ENCODE data around the gene C19orf73. TPM values are rescaled to one million over a fixed set of nuclear protein-coding genes. Genes with fewer than 3 reads are reported as not detected.

Gene C19orf73
- total and polyA plus RNA-seq, 9 of the 15 experiments (the other 6 are each of a cell fraction or from before 2014, with no cell fraction given), result 0.08 to 7.4 (median 1.4) TPM

GRCh38 chr19:49119411-49120324 lies 725 bp upstream of the C19orf73 start, which contains the start of gene PPFIA3 (continued):
- TF ChIP-seq, protein P1, sequence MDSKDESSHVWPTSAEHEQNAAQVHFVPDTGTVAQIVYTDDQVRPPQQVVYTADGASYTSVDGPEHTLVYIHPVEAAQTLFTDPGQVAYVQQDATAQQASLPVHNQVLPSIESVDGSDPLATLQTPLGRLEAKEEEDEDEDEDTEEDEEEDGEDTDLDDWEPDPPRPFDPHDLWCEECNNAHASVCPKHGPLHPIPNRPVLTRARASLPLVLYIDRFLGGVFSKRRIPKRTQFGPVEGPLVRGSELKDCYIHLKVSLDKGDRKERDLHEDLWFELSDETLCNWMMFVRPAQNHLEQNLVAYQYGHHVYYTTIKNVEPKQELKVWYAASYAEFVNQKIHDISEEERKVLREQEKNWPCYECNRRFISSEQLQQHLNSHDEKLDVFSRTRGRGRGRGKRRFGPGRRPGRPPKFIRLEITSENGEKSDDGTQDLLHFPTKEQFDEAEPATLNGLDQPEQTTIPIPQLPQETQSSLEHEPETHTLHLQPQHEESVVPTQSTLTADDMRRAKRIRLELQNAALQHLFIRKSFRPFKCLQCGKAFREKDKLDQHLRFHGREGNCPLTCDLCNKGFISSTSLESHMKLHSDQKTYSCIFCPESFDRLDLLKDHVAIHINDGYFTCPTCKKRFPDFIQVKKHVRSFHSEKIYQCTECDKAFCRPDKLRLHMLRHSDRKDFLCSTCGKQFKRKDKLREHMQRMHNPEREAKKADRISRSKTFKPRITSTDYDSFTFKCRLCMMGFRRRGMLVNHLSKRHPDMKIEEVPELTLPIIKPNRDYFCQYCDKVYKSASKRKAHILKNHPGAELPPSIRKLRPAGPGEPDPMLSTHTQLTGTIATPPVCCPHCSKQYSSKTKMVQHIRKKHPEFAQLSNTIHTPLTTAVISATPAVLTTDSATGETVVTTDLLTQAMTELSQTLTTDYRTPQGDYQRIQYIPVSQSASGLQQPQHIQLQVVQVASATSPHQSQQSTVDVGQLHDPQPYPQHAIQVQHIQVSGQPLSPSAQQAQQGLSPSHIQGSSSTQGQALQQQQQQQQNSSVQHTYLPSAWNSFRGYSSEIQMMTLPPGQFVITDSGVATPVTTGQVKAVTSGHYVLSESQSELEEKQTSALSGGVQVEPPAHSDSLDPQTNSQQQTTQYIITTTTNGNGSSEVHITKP (IDR thresholded peaks at IDR 0.05; ENCODE audit: partially characterized antibody), result peak; percentile 9
- TF ChIP-seq, protein P2, sequence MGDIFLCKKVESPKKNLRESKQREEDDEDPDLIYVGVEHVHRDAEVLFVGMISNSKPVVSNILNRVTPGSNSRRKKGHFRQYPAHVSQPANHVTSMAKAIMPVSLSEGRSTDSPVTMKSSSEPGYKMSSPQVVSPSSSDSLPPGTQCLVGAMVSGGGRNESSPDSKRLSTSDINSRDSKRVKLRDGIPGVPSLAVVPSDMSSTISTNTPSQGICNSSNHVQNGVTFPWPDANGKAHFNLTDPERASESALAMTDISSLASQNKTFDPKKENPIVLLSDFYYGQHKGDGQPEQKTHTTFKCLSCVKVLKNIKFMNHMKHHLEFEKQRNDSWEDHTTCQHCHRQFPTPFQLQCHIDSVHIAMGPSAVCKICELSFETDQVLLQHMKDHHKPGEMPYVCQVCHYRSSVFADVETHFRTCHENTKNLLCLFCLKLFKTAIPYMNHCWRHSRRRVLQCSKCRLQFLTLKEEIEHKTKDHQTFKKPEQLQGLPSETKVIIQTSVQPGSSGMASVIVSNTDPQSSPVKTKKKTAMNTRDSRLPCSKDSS (IDR thresholded peaks at IDR 0.05; ENCODE audit: low read depth, partially characterized antibody), result no peak
- TF ChIP-seq ZNF24 (IDR thresholded peaks at IDR 0.05) (no peak), MIER1 (IDR thresholded peaks at IDR 0.05; ENCODE audit: low read depth) (peak; percentile 78), AFF4 (CRISPR knock-in tag; IDR thresholded peaks at IDR 0.05) (0 out of 2 replicates have a peak, but pooled peaks have one; percentile 46), HDAC1 (IDR thresholded peaks at IDR 0.05) (peak in 1 of 2 experiments; percentile 87; a peak in 2 of 4 replicates), PHF8 (IDR thresholded peaks at IDR 0.05; ENCODE audit: borderline replicate concordance, low read length) (peak; percentile 17; the same call in 1 of the 2 replicates), BRF2 (IDR thresholded peaks at IDR 0.05; ENCODE audit: borderline replicate concordance, insufficient read depth, insufficient read length) (no peak), ZNF785 (CRISPR knock-in tag; IDR thresholded peaks at IDR 0.05) (no peak), FOXP1 (CRISPR knock-in tag; IDR thresholded peaks at IDR 0.05) (peak; percentile 49; the same call in 1 of the 2 replicates), SREBF2 (CRISPR knock-in tag; IDR thresholded peaks at IDR 0.05) (no peak), EHMT2 (IDR thresholded peaks at IDR 0.05) (peak; percentile 96)

Data from K562 (cell line).